Activated naive CD4-positive, alpha-beta T cell (primary cell): ENCODE data around the gene RAD21L1.
A peak's percentile ranks its signal among the peaks of the same experiment; 100 is the strongest.

Source experiments
- DNase-seq, 4 experiments: peaks; one replicate each; lab custom pipeline; 2025; lab: John Stamatoyannopoulos, UW

The RAD21L1 gene

GRCh38 chr20:1296117-1296610 lies 70.3 kb downstream of the RAD21L1 start:
- DNase-seq, result no peak

DNA sequence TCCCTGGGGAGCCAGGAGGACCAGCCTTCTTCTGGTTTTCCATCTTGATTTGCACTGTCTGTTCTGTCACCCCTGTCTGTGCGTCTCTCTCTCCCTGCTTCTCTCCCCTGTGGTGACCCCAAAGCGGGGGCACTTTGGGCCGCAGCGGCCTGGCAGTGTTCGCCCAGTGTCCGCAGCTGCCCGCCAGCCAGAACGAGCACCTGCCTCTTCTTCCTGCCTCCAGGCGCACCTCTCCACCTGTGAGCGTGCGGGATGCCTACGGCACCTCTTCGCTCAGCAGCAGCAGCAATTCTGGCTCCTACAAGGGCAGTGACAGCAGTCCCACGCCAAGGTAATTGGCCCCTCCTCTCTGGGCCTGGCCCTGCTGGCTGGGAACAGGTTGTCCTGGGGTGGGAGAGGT lies 71.1 kb downstream of the RAD21L1 start:
- DNase-seq, result no peak

- DNase-seq, result no peak
These were observed 71.6 kb downstream of the RAD21L1 start for GRCh38 chr20:1297486-1297885.

DNA sequence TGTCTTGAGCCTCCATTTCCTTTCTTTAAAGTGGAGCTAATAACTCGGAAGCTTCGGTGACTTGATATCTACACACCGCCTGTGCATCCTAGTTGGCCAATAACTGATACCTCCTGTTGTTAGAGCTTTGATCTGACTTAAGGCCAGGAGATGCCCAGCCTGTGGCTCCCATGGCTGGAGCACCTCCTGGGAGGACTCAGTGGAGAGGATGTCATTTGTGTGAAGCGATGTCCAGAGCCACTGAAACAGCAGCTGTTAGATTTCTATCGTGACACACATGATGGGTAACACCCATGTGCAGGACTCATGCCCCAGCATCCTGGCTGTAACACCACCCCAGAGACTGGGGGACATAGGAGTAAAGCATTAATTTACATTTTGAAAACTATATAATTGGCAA lies 72.3 kb downstream of the RAD21L1 start:
- DNase-seq, result no peak

- no peak for DNase-seq
These were observed 73.2 kb downstream of the RAD21L1 start for GRCh38 chr20:1298888-1299511.

DNA sequence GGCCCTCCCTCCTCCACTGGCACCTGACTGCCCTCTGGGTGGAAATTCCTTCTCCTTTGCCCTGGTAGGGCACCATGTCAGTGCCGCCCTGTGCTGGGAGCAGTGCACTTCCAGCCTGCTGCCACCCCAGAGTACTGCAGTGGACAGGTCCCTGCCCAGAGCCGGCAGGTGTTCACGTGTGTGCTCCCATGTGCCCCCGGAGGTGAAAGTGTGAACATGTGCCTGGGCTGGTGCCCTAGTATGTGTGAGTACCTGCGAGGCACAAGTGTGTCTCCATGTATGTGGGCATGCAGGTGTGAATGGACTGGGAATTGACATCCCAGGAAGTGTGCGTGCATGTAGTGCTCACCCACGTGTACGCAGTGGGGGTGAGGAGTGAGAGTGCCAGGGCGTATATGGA lies 73.7 kb downstream of the RAD21L1 start:
- peak in 1 of 4 experiments; percentile 27 for DNase-seq

GRCh38 chr20:1300083-1300840 lies 74.4 kb downstream of the RAD21L1 start:
- no peak for DNase-seq

- DNase-seq, result peak in 2 of 4 experiments; percentile 26 to 49
These were observed 75.2 kb downstream of the RAD21L1 start for GRCh38 chr20:1301031-1301529.

DNA sequence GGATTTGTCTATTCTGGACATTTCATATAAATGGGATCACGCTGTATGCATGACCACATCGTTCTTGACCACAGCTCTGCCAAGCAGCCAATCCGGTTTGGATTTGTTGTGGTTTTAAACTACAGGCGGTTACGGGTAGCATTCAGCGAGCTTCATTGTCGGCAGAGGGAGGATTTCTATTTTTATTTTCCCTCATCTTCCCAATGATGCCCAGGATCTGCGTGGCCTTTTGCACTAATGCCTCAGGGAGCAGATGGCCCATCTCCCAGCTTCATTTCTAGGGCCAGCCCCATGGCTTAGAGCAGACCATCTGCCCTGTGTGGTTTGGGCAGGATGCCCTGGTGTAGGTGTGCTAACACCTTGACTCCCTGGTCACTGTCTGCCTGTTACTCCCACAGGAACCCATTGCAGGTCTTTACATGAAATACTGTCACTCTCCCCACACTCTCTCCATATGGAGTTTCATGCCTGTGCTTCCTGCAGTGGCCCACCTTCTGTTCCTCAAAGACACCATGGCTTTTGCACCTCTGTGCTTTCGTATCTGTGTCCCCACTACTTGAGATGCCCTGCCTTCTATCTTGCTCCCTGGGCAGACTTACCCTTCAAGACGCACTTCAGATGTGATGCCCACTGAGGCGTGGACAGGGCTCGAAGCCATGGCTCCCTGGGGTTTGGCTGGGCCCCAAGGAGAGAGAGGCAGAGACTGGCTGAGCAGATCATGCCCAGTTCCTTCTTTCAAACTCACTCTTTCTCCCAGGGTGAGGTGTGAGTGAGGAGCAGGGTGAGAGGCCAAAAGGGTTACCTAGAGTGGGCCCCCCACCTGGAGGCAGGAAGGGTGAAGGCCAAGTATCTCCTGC lies 77.1 kb downstream of the RAD21L1 start:
- DNase-seq, result no peak

DNA sequence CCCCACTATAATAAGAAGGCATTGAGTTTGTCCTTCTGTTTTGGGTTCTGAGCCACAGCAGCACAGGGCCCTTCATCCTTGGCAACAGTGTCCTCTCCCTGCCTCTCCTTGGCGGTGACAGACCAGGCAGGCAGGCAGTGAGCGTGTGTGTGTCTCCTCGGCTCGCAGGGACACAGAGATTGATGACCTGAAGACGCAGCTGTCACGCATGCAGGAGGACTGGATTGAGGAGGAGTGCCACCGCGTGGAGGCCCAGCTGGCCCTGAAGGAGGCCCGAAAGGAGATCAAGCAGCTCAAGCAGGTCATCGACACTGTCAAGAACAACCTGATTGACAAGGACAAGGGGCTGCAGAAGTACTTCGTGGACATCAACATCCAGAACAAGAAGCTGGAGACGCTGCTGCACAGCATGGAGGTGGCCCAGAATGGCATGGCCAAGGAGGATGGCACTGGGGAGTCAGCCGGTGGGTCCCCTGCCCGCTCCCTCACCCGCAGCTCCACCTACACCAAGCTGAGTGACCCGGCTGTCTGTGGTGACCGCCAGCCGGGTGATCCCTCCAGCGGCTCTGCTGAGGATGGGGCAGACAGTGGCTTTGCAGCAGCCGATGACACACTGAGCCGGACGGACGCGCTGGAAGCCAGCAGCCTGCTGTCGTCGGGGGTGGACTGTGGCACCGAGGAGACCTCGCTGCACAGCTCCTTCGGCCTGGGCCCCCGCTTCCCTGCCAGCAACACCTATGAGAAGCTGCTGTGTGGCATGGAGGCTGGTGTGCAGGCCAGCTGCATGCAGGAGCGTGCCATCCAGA lies 79.1 kb downstream of the RAD21L1 start:
- no peak for DNase-seq
